RWPE2 (cell line): ENCODE results near the gene GPR152.

Source experiments
- ATAC-seq: fragments of 200-7000 bp; cut with Tn5 transposase; 3 replicates; pipeline ENCODE4 v1.9.1; 2021; ENCODE audit warnings: low read depth
- DNase-seq: peaks from one replicate; pipeline ENCODE4 v3.0.0-alpha.2; 2020; ENCODE audit warnings: low spot score
- H3K27ac ChIP-seq: fragments of 450-650 bp; 2 replicates; pipeline ENCODE4 v1.5.1; 2017; ENCODE audit warnings: mild to moderate bottlenecking; ENCODE audit not compliant: poor library complexity, severe bottlenecking
- H3K27me3 ChIP-seq: fragments of 250-450 bp; sonication (Bioruptor Pico); 2 replicates; pipeline ENCODE4 v1.5.1; 2021; ENCODE audit warnings: mild to moderate bottlenecking, moderate library complexity; ENCODE audit not compliant: insufficient read depth, poor library complexity, severe bottlenecking
- H3K36me3 ChIP-seq: fragments of 250-450 bp; sonication (Bioruptor Pico); 2 replicates; pipeline ENCODE4 v1.5.1; 2020; ENCODE audit warnings: low read depth, mild to moderate bottlenecking, moderate library complexity
- H3K4me1 ChIP-seq: fragments of 250-450 bp; sonication (Bioruptor Pico); 2 replicates; pipeline ENCODE4 v1.5.1; 2021; ENCODE audit warnings: mild to moderate bottlenecking, moderate library complexity; ENCODE audit not compliant: insufficient read depth, poor library complexity, severe bottlenecking
- H3K4me3 ChIP-seq: fragments of 250-450 bp; sonication (Bioruptor Pico); 2 replicates; pipeline ENCODE4 v1.5.1; 2021; ENCODE audit warnings: mild to moderate bottlenecking, moderate library complexity; ENCODE audit not compliant: severe bottlenecking
- H3K9me3 ChIP-seq: fragments of 250-450 bp; sonication (Bioruptor Pico); 2 replicates; pipeline ENCODE4 v1.5.1; 2021; ENCODE audit warnings: mild to moderate bottlenecking, moderate library complexity; ENCODE audit not compliant: severe bottlenecking
- TF ChIP-seq, protein P1 (sequence below): fragments of 450-650 bp; IDR thresholded peaks from one replicate; pipeline ENCODE4 v1.5.1; 2017; ENCODE audit warnings: mild to moderate bottlenecking, moderate library complexity; ENCODE audit not compliant: poor library complexity, severe bottlenecking

GPR152 gene

DNA sequence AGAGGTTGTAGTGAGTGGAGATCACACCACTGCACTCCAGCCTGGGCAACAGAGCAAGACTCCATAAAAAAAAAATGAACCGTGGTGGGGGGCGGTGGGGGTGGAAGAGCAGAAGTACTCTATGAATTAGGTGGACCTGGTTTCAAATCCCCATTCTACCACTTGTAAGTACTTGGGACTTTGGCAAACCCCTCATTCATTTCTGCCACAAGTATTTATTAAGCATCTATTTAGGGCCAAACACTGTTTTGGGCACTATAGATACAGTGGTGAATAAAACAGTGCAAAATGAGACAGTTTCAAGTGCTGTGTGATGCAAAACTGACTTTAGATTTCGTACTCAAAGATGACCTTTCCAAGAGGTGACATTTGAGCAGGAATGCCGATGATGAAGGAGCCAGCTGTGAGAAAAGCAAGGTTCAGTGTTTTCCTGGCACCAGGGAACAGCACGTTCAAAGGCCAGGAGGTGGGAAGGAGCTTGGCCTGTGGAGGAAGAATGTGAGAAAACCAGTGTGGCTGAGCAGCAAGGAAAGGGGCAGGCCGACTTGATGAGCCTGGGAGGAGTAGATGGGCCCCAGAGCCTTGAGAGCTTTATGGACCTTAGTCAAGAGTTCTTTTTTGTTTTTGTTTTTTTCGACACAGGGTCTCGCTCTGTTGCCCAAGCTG lies 17.9 kb upstream of the GPR152 start:
- no peak overlapping the region for H3K27ac ChIP-seq
- H3K4me1 ChIP-seq: no peaks in the 10 kb centered on the region
- no peaks in the 10 kb centered on the region for H3K27me3 ChIP-seq
- H3K4me3 ChIP-seq: no peak overlapping the region
- no peaks in the 10 kb centered on the region for H3K9me3 ChIP-seq
- TF ChIP-seq, protein P1, sequence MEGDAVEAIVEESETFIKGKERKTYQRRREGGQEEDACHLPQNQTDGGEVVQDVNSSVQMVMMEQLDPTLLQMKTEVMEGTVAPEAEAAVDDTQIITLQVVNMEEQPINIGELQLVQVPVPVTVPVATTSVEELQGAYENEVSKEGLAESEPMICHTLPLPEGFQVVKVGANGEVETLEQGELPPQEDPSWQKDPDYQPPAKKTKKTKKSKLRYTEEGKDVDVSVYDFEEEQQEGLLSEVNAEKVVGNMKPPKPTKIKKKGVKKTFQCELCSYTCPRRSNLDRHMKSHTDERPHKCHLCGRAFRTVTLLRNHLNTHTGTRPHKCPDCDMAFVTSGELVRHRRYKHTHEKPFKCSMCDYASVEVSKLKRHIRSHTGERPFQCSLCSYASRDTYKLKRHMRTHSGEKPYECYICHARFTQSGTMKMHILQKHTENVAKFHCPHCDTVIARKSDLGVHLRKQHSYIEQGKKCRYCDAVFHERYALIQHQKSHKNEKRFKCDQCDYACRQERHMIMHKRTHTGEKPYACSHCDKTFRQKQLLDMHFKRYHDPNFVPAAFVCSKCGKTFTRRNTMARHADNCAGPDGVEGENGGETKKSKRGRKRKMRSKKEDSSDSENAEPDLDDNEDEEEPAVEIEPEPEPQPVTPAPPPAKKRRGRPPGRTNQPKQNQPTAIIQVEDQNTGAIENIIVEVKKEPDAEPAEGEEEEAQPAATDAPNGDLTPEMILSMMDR: no peak
- no peak for DNase-seq
- no peaks in the 10 kb centered on the region for H3K36me3 ChIP-seq
- ATAC-seq: no peak

DNA sequence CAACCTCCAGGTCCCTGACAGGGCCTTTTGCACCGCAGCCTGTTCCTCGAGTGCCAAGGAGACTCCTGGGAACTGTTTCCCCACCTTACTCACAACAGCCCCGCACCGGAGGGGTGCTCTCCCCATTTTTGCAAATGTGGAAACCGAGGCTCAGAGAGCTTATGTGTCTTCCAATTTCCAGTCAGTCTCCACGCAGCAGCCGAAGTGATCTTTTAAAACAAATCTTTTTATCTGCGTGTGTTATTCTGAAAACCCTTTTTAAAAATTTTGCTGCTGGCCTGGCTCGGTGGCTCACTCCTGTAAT lies 16.9 kb upstream of the GPR152 start:
- TF ChIP-seq, protein P1: peak; percentile 32
- DNase-seq: no peak
- no peak for ATAC-seq
- H3K27me3 ChIP-seq: no peaks in the 10 kb centered on the region
- H3K4me3 ChIP-seq: peak overlapping the region; percentile 93
- H3K27ac ChIP-seq: peak overlapping the region; percentile 76
- no peaks in the 10 kb centered on the region for H3K36me3 ChIP-seq
- H3K9me3 ChIP-seq: no peaks in the 10 kb centered on the region
- H3K4me1 ChIP-seq: no peaks in the 10 kb centered on the region

DNA sequence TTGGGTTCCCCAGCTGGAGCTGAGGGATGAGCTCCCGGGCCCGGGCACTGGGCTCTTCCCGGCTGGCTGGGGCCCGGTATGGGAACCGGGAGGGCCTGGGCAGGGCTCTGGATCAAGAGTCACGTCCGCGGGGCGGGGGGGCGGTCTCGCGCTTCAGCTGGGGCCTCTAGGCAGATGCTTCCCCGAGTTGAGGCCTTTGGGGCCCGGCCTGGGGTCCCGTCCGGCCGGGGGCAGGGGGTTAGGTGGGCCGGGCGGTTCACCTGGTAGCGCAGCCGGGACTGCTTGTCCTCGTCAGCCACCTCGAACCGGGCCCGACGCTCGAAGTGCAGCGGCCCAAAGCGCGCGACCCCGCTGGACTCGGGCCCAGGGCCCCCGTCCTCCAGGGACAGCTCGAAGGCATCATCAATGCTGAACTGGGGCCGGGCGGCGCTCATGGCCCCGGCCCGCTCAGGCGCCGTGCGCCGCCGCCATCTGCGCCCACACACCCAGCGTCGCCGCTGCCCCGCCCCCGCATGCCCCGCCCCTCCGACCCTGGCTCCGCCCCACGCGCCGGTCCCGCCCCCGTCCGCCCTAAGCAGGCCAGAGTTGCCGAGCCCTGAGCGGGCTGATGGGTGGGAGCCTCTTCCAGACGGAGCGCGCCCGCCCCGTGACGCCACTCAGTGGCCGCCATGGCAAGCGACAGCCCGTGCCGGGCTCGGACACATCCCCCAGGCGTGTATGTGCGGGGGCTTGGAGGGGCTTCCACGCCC lies 16.4 kb upstream of the GPR152 start, which contains the start of gene TMEM134:
TSS of gene TMEM134 (minus strand) at position 493 of the 749 bp plus-strand sequence. CDS start at position 434, 59 bp downstream.
- H3K27me3 ChIP-seq: no peaks in the 10 kb centered on the region
- peak; percentile 64 for ATAC-seq
- H3K36me3 ChIP-seq: no peaks in the 10 kb centered on the region
- H3K27ac ChIP-seq: peak within 1 kb of the TSS; percentile 76
- H3K4me1 ChIP-seq: peaks cover 5% of the 10 kb centered on the region
- TF ChIP-seq, protein P1: peak; percentile 61
- DNase-seq: peak; percentile 88
- no peaks in the 10 kb centered on the region for H3K9me3 ChIP-seq
- H3K4me3 ChIP-seq: peak within 1 kb of the TSS; percentile 93

- peak overlapping the region; percentile 76 for H3K27ac ChIP-seq
- H3K9me3 ChIP-seq: no peaks in the 10 kb centered on the region
- H3K36me3 ChIP-seq: no peaks in the 10 kb centered on the region
These were observed 15.9 kb upstream of the GPR152 start for GRCh38 chr11:67468456-67468758.

More at GRCh38 chr11:67468456-67468758, 15.9 kb upstream of the GPR152 start:
- H3K27me3 ChIP-seq: no peaks in the 10 kb centered on the region
- H3K4me3 ChIP-seq: peak overlapping the region; percentile 93
- TF ChIP-seq, protein P1: no peak
- peaks cover 10% of the 10 kb centered on the region for H3K4me1 ChIP-seq
- ATAC-seq: peak; percentile 1; the same call in 2 of the 3 replicates
- DNase-seq: no peak
